GM12891 (cell line): ENCODE measurements around the gene PRPF38B.
"Not testable (repeated sequence)": the region's sequence is repeated elsewhere in the genome, so short reads cannot be mapped to it uniquely, and the experiment has no call there.

ENCODE experiments used
- POLR2A ChIP-seq: IDR thresholded peaks from 2 replicates; pipeline ENCODE4 v1.6.1; 2011; ENCODE audit warnings: low read depth, low read length, control low read depth
- POLR2AphosphoS5 ChIP-seq: IDR thresholded peaks from 2 replicates; pipeline ENCODE4 v1.6.1; 2011; ENCODE audit warnings: low read depth, low read length, control low read depth

GRCh38 chr1:108667422-108667821, 24.7 kb upstream of the PRPF38B start:
- not testable (repeated sequence) for TF ChIP-seq POLR2A, POLR2AphosphoS5
